Adipose tissue (tissue), 3 donors: ENCODE measurements around the gene CCL4. TPM values are rescaled to one million over a fixed set of nuclear protein-coding genes. Genes with fewer than 3 reads are reported as not detected.

Experiments used
- polyA plus RNA-seq, 3 donors: library from polyadenylated mRNA; stranded (reverse); fragments of 200-250 nt; gene quantifications; one replicate each; pipeline ENCODE4 v1.2.3, GENCODE V29; 2013
- donor health status: healthy with polysubstance abuse.
- donor health status: Bipolar disorder and iron deficiency.
- donor health status: healthy.

Gene CCL4
- polyA plus RNA-seq, 3 donors, result 0.84 to 9.4 (median 4.8) TPM

Other genes with a start within 250 kb of the CCL4 start
- gene HEATR9, start 234.9 kb upstream of the CCL4 start, polyA plus RNA-seq, result under 1 TPM in 1 of 3 donors, not detected in 2; 0.04 TPM
- 1 to 10 TPM in 2 of 3 donors, under 1 TPM in 1; 0.74 to 7.4 (median 6.7) TPM for gene CCL5, start 223.5 kb upstream of the CCL4 start, polyA plus RNA-seq
- not detected for gene RDM1, start 173.1 kb upstream of the CCL4 start, polyA plus RNA-seq
- not detected for gene LYZL6, start 160.1 kb upstream of the CCL4 start, polyA plus RNA-seq
- under 1 TPM; 0.09 to 0.45 (median 0.17) TPM for gene CCL16, start 122.3 kb upstream of the CCL4 start, polyA plus RNA-seq
- 100 to 1,000 TPM in 1 of 3 donors, 10 to 100 TPM in 2; 30.9 to 170 (median 91.0) TPM for gene CCL14, start 117.1 kb upstream of the CCL4 start, polyA plus RNA-seq
- gene CCL15, start 102.3 kb upstream of the CCL4 start, polyA plus RNA-seq, result under 1 TPM in 1 of 3 donors, not detected in 2; 0.07 TPM
- 1 to 10 TPM in 2 of 3 donors, under 1 TPM in 1; 0.66 to 5.3 (median 2.4) TPM for gene CCL23, start 85.9 kb upstream of the CCL4 start, polyA plus RNA-seq
- gene CCL18, start 39.6 kb upstream of the CCL4 start, polyA plus RNA-seq, result 10 to 100 TPM in 1 of 3 donors, 1 to 10 TPM in 2; 1.4 to 12.0 (median 2.4) TPM
- gene CCL3, start 13.7 kb upstream of the CCL4 start, polyA plus RNA-seq, result 1 to 10 TPM in 2 of 3 donors, under 1 TPM in 1; 0.70 to 9.2 (median 5.4) TPM
- gene TBC1D3B, start 72.8 kb downstream of the CCL4 start, polyA plus RNA-seq, result 1 to 10 TPM in 1 of 3 donors, under 1 TPM in 1, not detected in 1; 0.82 to 1.5 TPM
- under 1 TPM in 1 of 3 donors, not detected in 2; 0.82 TPM for gene CCL3L1, start 92.9 kb downstream of the CCL4 start, polyA plus RNA-seq
- 1 to 10 TPM in 1 of 3 donors, not detected in 2; 2.1 TPM for gene CCL4L2, start 107.2 kb downstream of the CCL4 start, polyA plus RNA-seq
- under 1 TPM in 2 of 3 donors, not detected in 1; 0.12 to 0.66 TPM for gene TBC1D3I, start 160.7 kb downstream of the CCL4 start, polyA plus RNA-seq
- gene TBC1D3G, start 220.1 kb downstream of the CCL4 start, polyA plus RNA-seq, result 1 to 10 TPM in 1 of 3 donors, not detected in 2; 6.2 TPM